Measurements from ENCODE around the gene RB1. TPM values are rescaled to one million over a fixed set of nuclear protein-coding genes. Genes with fewer than 3 reads are reported as not detected.

The RB1 gene
- total RNA-seq, 1 experiment from 2014 or later = 43.4 TPM

DNA sequence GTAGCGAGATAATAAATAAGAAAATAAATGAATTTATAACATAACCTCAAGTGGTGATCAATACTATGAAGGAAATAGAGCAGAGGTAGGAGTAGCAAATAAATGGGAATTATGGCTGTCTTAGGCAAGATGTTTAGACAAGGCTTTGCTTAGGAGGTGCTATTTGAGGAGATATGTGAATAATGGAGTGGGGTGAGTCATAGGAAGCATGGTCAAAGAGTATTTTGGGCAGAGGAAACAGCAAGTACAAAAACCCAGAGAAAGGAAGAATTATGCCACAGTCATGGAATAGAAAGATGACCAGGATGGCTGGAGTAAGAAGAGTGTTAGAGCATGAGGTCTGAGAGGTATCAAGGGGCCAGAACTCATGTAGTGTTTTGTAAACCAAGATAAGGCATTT is 142.9 kb downstream of the RB1 start:
- Mint-ChIP-seq H3K36me3 (ENCODE audit: insufficient read depth, unreplicated experiment) (peaks cover 7% of the 10 kb centered on the region), H3K9me3 (ENCODE audit: unreplicated experiment) (peaks cover 7% of the 10 kb centered on the region), H3K4me1 (ENCODE audit: insufficient read depth, unreplicated experiment) (peaks cover 18% of the 10 kb centered on the region), H3K4me3 (ENCODE audit: unreplicated experiment) (no peak overlapping the region), H3K27me3 (ENCODE audit: insufficient read depth, unreplicated experiment) (no peaks in the 10 kb centered on the region), H3K27ac (ENCODE audit: low read depth, unreplicated experiment) (no peak overlapping the region)
- intact Hi-C loops (cut with micrococcal nuclease) = no loop called here
- no TSS peak for BruUV-seq (replicated peaks)
- ChIA-PET CTCF (no interaction called here), POLR2A (no interaction called here)
- TF ChIP-seq CTCF (IDR thresholded peaks at IDR 0.05; ENCODE audit: unreplicated experiment) = no peak
- DNase-seq (ENCODE audit: unreplicated experiment) = peak; percentile 70

- H3K9me3 Mint-ChIP-seq (ENCODE audit: unreplicated experiment) = peaks cover 7% of the 10 kb centered on the region
- peak; percentile 4 for DNase-seq (ENCODE audit: unreplicated experiment)
- H3K27me3 Mint-ChIP-seq (ENCODE audit: insufficient read depth, unreplicated experiment) = no peaks in the 10 kb centered on the region
- peaks cover 20% of the 10 kb centered on the region for H3K36me3 Mint-ChIP-seq (ENCODE audit: insufficient read depth, unreplicated experiment)
- no peak for TF ChIP-seq CTCF (IDR thresholded peaks at IDR 0.05; ENCODE audit: unreplicated experiment)
- POLR2A ChIA-PET = interaction anchor here (0.6 to 2.1 kb wide), 8 partner anchors 10 to 288 kb away, joined by 3 to 9 read pairs (median 4); partner anchors contain the start of gene LPAR6
- no TSS peak for BruUV-seq (replicated peaks)
- H3K27ac Mint-ChIP-seq (ENCODE audit: low read depth, unreplicated experiment) = peak overlapping the region; percentile 59
- peak overlapping the region; percentile 62 for H3K4me3 Mint-ChIP-seq (ENCODE audit: unreplicated experiment)
- H3K4me1 Mint-ChIP-seq (ENCODE audit: insufficient read depth, unreplicated experiment) = peaks cover 18% of the 10 kb centered on the region
- CTCF ChIA-PET = interaction anchor here (0.8 kb wide), 1 partner anchor 11 kb away, joined by 3 read pairs; no protein-coding TSS in a partner anchor
- intact Hi-C loops (cut with micrococcal nuclease) = no loop called here
These were observed 144.9 kb downstream of the RB1 start for GRCh38 chr13:48448285-48448958.

- peak overlapping the region; percentile 62 for H3K4me3 Mint-ChIP-seq (ENCODE audit: unreplicated experiment)
These were observed 145.5 kb downstream of the RB1 start for GRCh38 chr13:48448959-48449614.

More at GRCh38 chr13:48448959-48449614, 145.5 kb downstream of the RB1 start:
- DNase-seq (ENCODE audit: unreplicated experiment) = peak; percentile 68
- Mint-ChIP-seq H3K4me1 (ENCODE audit: insufficient read depth, unreplicated experiment) (peaks cover 18% of the 10 kb centered on the region), H3K27ac (ENCODE audit: low read depth, unreplicated experiment) (peak overlapping the region; percentile 59), H3K9me3 (ENCODE audit: unreplicated experiment) (peaks cover 7% of the 10 kb centered on the region), H3K27me3 (ENCODE audit: insufficient read depth, unreplicated experiment) (no peaks in the 10 kb centered on the region), H3K36me3 (ENCODE audit: insufficient read depth, unreplicated experiment) (peaks cover 18% of the 10 kb centered on the region)
- intact Hi-C loops (cut with micrococcal nuclease) = no loop called here
- TF ChIP-seq CTCF (IDR thresholded peaks at IDR 0.05; ENCODE audit: unreplicated experiment) = no peak
- POLR2A ChIA-PET = interaction anchor here (0.6 to 2.1 kb wide), 8 partner anchors 9 to 288 kb away, joined by 3 to 9 read pairs (median 4); partner anchors contain the start of gene LPAR6
- BruUV-seq (replicated peaks) = no TSS peak
- CTCF ChIA-PET = interaction anchor here (0.8 kb wide), 1 partner anchor 11 kb away, joined by 3 read pairs; no protein-coding TSS in a partner anchor

All from MCF 10A (cell line).